Transverse colon (tissue), 4 donors: Measurements from ENCODE around the gene MUL1. TPM values are rescaled to one million over a fixed set of nuclear protein-coding genes. Genes with fewer than 3 reads are reported as not detected.

Experiments
- DNase-seq: peaks from one replicate; pipeline ENCODE4 v3.0.0-alpha.2; 2019
- H3K27ac ChIP-seq, 4 donors: fragments of 200-600 bp; sonication (generic); 2 replicates each; pipeline ENCODE4 v1.5.1; 2016 to 2018; ENCODE audit warnings: inconsistent platforms in 4 of 4
- H3K27me3 ChIP-seq: fragments of 200-600 bp; sonication (generic); 2 replicates; pipeline ENCODE4 v1.5.1; 2017; ENCODE audit warnings: inconsistent platforms
- H3K36me3 ChIP-seq, 4 donors: fragments of 200-600 bp; sonication (generic); 2 replicates each; pipeline ENCODE4 v1.5.1; 2017 to 2019; ENCODE audit warnings: inconsistent platforms in 4 of 4
- H3K4me1 ChIP-seq, 4 donors: fragments of 200-600 bp; sonication (generic); 2 replicates each; pipeline ENCODE4 v1.5.1; 2017 to 2020; ENCODE audit warnings: inconsistent platforms in 4 of 4
- H3K4me3 ChIP-seq, 4 donors: fragments of 200-600 bp; sonication (generic); 1 replicate in 1 of 4; 2 replicates in 3 of 4; pipeline versions ENCODE4 v1.5.1 to v1.6.1; 2017 to 2019; ENCODE audit warnings: inconsistent platforms in 4 of 4
- H3K9me3 ChIP-seq, 2 donors: fragments of 200-600 bp; sonication (generic); 2 replicates each; pipeline ENCODE4 v1.5.1; 2017 to 2019; ENCODE audit warnings: inconsistent platforms in 2 of 2
- CTCF ChIP-seq, 5 experiments: fragments of 200-600 bp in 3 of 5; fragments of 450-650 bp in 2 of 5; sonication (generic) in 3 of 5; IDR thresholded peaks; 1 replicate in 2 of 5; 2 replicates in 3 of 5; pipeline ENCODE4 v1.5.1; 2016 to 2017; ENCODE audit warnings: antibody characterized with exemption in 5 of 5, inconsistent platforms in 3 of 5, mild to moderate bottlenecking in 2 of 5, moderate library complexity in 1 of 5
- EP300 ChIP-seq: sonication (generic); formaldehyde crosslinking; IDR thresholded peaks from one replicate; pipeline ENCODE4 v1.6.1; 2017; ENCODE audit warnings: antibody characterized with exemption, low read depth
- POLR2A ChIP-seq: fragments of 450-650 bp; IDR thresholded peaks from one replicate; pipeline ENCODE4 v1.6.1; 2016; ENCODE audit warnings: antibody characterized with exemption, mild to moderate bottlenecking, moderate library complexity
- POLR2AphosphoS5 ChIP-seq, 3 donors: sonication (generic); formaldehyde crosslinking; IDR thresholded peaks; one replicate each; pipeline ENCODE4 v1.6.1; 2016; ENCODE audit warnings: antibody characterized with exemption in 3 of 3
- WGBS, 2 donors: methylation state at CpG; one replicate each; pipeline ENCODE4 v1.1.5; 2018; ENCODE audit warnings: low coverage in 1 of 2; 5-methylcytosine and 5-hydroxymethylcytosine counted together
- in situ Hi-C, 4 donors: fragments of 200-750 bp; cut with MboI; loops; one replicate each; pipeline versions ENCODE4 v1.15.0 to v1.15.1; 2017; ENCODE audit warnings: low sequenced_read_pairs in 3 of 4, low pct_ligation_motif_present in 1 of 4, low pct_unique_long_range_greater_than_20kb in 1 of 4
- intact Hi-C: fragments of 100-400 bp; cut with DNase I; formaldehyde crosslinking; loops from one replicate; pipeline ENCODE4 v1.15.1; 2023; ENCODE audit warnings: low total_unique reads
- total RNA-seq, 4 donors: library from RNA; depleted of rRNA; stranded (reverse); fragments of >200 nt; gene quantifications; one replicate each; pipeline ENCODE4 v1.1.0, GENCODE V29; 2016

MUL1 gene
- total RNA-seq, 4 donors from 2014 or later: 21.9 to 53.9 (median 43.9) TPM

- Histone ChIP-seq H3K36me3 (no peaks in the 10 kb centered on the region), H3K4me3 (no peak overlapping the region), H3K4me1 (peaks cover 26 to 64% (median 55%) of the 10 kb centered on the region in 4 donors), H3K27me3 (peaks cover 7% of the 10 kb centered on the region), H3K27ac (peak overlapping the region in 3 of 4 donors; percentile 79 to 92 (median 90)), H3K9me3 (no peaks in the 10 kb centered on the region)
- no peak for DNase-seq
- 78 to 86% methylated on average over 4 of the region's 4 CpGs for WGBS, 2 donors
- no peak for TF ChIP-seq POLR2AphosphoS5 (IDR thresholded peaks at IDR 0.05)
- in situ Hi-C loops (no loop called here), intact Hi-C loops (no loop called here)
These were observed 34.1 kb downstream of the MUL1 start for GRCh38 chr1:20473894-20474293.

GRCh38 chr1:20472860-20473711 is 34.9 kb downstream of the MUL1 start:
- H3K27ac ChIP-seq: peak overlapping the region in 3 of 4 donors; percentile 79 to 92 (median 90)
- no peaks in the 10 kb centered on the region for H3K36me3 ChIP-seq
- TF ChIP-seq POLR2A: no peak
- TF ChIP-seq EP300: no peak
- no peak for TF ChIP-seq POLR2AphosphoS5 (IDR thresholded peaks at IDR 0.05)
- no peak for TF ChIP-seq CTCF (IDR thresholded peaks at IDR 0.05)
- H3K9me3 ChIP-seq: no peaks in the 10 kb centered on the region
- in situ Hi-C loops: no loop called here
- H3K4me1 ChIP-seq: peaks cover 18 to 56% (median 48%) of the 10 kb centered on the region in 4 donors
- peaks cover 7% of the 10 kb centered on the region for H3K27me3 ChIP-seq
- intact Hi-C loops: no loop called here
- no peak overlapping the region for H3K4me3 ChIP-seq
- 57 to 100% methylated on average over 2 to 25 of the region's 28 CpGs for WGBS, 2 donors
- peak; percentile 56 for DNase-seq

GRCh38 chr1:20472121-20472520 is 35.8 kb downstream of the MUL1 start:
- no peak overlapping the region for H3K27ac ChIP-seq
- TF ChIP-seq POLR2A: no peak
- DNase-seq: no peak
- no peaks in the 10 kb centered on the region for H3K36me3 ChIP-seq
- peaks cover 10 to 47% (median 38%) of the 10 kb centered on the region in 4 donors for H3K4me1 ChIP-seq
- H3K27me3 ChIP-seq: peaks cover 7% of the 10 kb centered on the region
- WGBS, 2 donors: 93 to 96% methylated on average over 4 of the region's 4 CpGs
- no peak overlapping the region for H3K4me3 ChIP-seq
- in situ Hi-C loops: no loop called here
- intact Hi-C loops: no loop called here
- no peaks in the 10 kb centered on the region for H3K9me3 ChIP-seq

- intact Hi-C loops (no loop called here), in situ Hi-C loops (no loop called here)
- Histone ChIP-seq H3K36me3 (no peaks in the 10 kb centered on the region), H3K27ac (peak overlapping the region; percentile 33 to 57 (median 46)), H3K4me1 (peaks cover 4 to 29% (median 21%) of the 10 kb centered on the region in 4 donors), H3K4me3 (no peak overlapping the region), H3K27me3 (no peaks in the 10 kb centered on the region), H3K9me3 (no peaks in the 10 kb centered on the region)
- 42 to 44% methylated on average over 3 of the region's 3 CpGs for WGBS, 2 donors
- TF ChIP-seq POLR2AphosphoS5 (IDR thresholded peaks at IDR 0.05) (peak; percentile 20 to 75 (median 58)), EP300 (no peak)
- DNase-seq: peak; percentile 46
These were observed 37.8 kb downstream of the MUL1 start for GRCh38 chr1:20470194-20470593.

- Histone ChIP-seq H3K27ac (peak overlapping the region in 3 of 4 donors; percentile 30 to 55 (median 36)), H3K4me3 (no peak overlapping the region), H3K27me3 (no peaks in the 10 kb centered on the region), H3K36me3 (no peaks in the 10 kb centered on the region), H3K4me1 (peaks cover 0 to 22% (median 14%) of the 10 kb centered on the region in 4 donors), H3K9me3 (no peaks in the 10 kb centered on the region)
- intact Hi-C loops: no loop called here
- TF ChIP-seq POLR2A (no peak), CTCF (IDR thresholded peaks at IDR 0.05) (peak in 3 of 5 experiments; percentile 10 to 18 (median 13))
- WGBS, 2 donors: 89 to 90% methylated on average over 1 of the region's 1 CpG
- in situ Hi-C loops: no loop called here
- DNase-seq: no peak
These were observed 38.4 kb downstream of the MUL1 start for GRCh38 chr1:20469406-20470076.
